Mesendoderm (in vitro differentiated cells): ENCODE results near the gene MED27.

Source experiments
- DNase-seq: peaks from one replicate; pipeline ENCODE4 v3.0.0; 2013
- H2AK5ac ChIP-seq: 2 replicates; pipeline ENCODE4 v1.6.1; 2013; ENCODE audit warnings: low read length, inconsistent platforms
- H2BK120ac ChIP-seq: 2 replicates; pipeline ENCODE4 v1.6.1; 2013; ENCODE audit warnings: low read depth, mild to moderate bottlenecking, low read length, moderate library complexity, mixed read lengths
- H2BK15ac ChIP-seq: replicated peaks from 2 replicates; pipeline ENCODE4 v1.6.1; 2013; ENCODE audit warnings: low read depth, mild to moderate bottlenecking, moderate library complexity
- H2BK5ac ChIP-seq: 2 replicates; pipeline ENCODE4 v1.6.1; 2013; ENCODE audit warnings: low read length, inconsistent platforms
- H3K18ac ChIP-seq: 2 replicates; pipeline ENCODE4 v1.6.1; 2013; ENCODE audit warnings: mild to moderate bottlenecking, low read length, mixed read lengths
- H3K23ac ChIP-seq: one replicate; pipeline ENCODE4 v1.6.1; 2013; ENCODE audit warnings: low read length
- H3K27ac ChIP-seq: 2 replicates; pipeline ENCODE4 v1.5.1; 2013; ENCODE audit warnings: low read depth, mild to moderate bottlenecking, inconsistent platforms, low read length, moderate library complexity
- H3K27me3 ChIP-seq: 2 replicates; pipeline ENCODE4 v1.6.1; 2013; ENCODE audit warnings: low read length, control low read depth, mild to moderate bottlenecking, inconsistent platforms; ENCODE audit not compliant: insufficient read depth, poor library complexity
- H3K36me3 ChIP-seq: 2 replicates; pipeline ENCODE4 v1.6.1; 2013; ENCODE audit warnings: low read length, inconsistent platforms; ENCODE audit not compliant: control insufficient read depth, insufficient read depth
- H3K4ac ChIP-seq: one replicate; pipeline ENCODE4 v1.6.1; 2013; ENCODE audit warnings: low read depth, mild to moderate bottlenecking, low read length, moderate library complexity
- H3K4me1 ChIP-seq: 2 replicates; pipeline ENCODE4 v1.6.1; 2013; ENCODE audit warnings: low read depth, low read length, inconsistent platforms; ENCODE audit not compliant: control insufficient read depth
- H3K4me2 ChIP-seq: 2 replicates; pipeline ENCODE4 v1.6.1; 2013; ENCODE audit warnings: low read length
- H3K4me3 ChIP-seq: 2 replicates; pipeline ENCODE4 v1.5.1; 2013; ENCODE audit warnings: mild to moderate bottlenecking, low read length
- H3K56ac ChIP-seq: one replicate; pipeline ENCODE4 v1.6.1; 2013; ENCODE audit warnings: low read length
- H3K79me1 ChIP-seq: 2 replicates; pipeline ENCODE4 v1.6.1; 2013; ENCODE audit warnings: low read length, inconsistent platforms
- H3K79me2 ChIP-seq: 2 replicates; pipeline ENCODE4 v1.6.1; 2013; ENCODE audit warnings: mild to moderate bottlenecking, low read length; ENCODE audit not compliant: control insufficient read depth, insufficient read depth
- H3K9ac ChIP-seq: 2 replicates; pipeline ENCODE4 v1.6.1; 2013; ENCODE audit warnings: low read length, inconsistent platforms
- H4K5ac ChIP-seq: one replicate; pipeline ENCODE4 v1.6.1; 2013; ENCODE audit warnings: low read length
- H4K8ac ChIP-seq: one replicate; pipeline ENCODE4 v1.6.1; 2013; ENCODE audit warnings: low read depth, mild to moderate bottlenecking, control low read depth, low read length, moderate library complexity
- WGBS: extraction: QIAGEN DNeasy Blood & Tissue Kit; methylation state at CpG from one replicate; pipeline ENCODE4 v1.1.7; 2013; ENCODE audit warnings: low lambda C conversion rate, missing lambda C conversion rate; ENCODE audit not compliant: insufficient coverage; ENCODE audit errors: extremely low coverage; 5-methylcytosine and 5-hydroxymethylcytosine counted together

The MED27 gene

DNA sequence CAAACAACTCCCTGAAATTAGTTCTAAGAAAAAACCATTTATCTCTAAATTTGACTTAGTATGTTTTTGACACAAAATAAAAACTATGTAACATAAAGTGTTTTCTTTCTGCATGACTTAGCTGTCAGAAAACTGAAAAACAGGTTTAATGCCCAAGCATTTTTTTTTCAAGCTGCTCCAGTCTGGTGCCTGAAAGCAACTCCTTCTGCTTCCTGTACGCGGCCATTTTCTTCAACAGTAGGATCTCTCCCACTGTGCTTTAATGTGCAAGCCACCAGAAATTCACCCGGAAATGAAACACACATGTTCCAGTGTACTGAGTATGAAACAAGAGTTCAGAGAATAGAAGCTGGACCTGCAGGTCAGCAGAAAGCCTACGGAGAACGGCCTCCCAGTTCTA, 161.2 kb downstream of the MED27 start:
- Histone ChIP-seq H3K4ac (no peak overlapping the region), H3K4me2 (no peak overlapping the region), H3K18ac (no peak overlapping the region), H2AK5ac (no peak overlapping the region), H2BK120ac (no peak overlapping the region), H3K79me2 (no peaks in the 10 kb centered on the region), H3K4me3 (no peak overlapping the region), H3K27ac (no peak overlapping the region), H2BK5ac (no peak overlapping the region), H3K56ac (no peak overlapping the region), H3K79me1 (peaks cover 3% of the 10 kb centered on the region), H4K8ac (no peak overlapping the region), H3K36me3 (no peaks in the 10 kb centered on the region), H3K27me3 (no peaks in the 10 kb centered on the region), H3K9ac (no peak overlapping the region), H3K23ac (no peak overlapping the region), H3K4me1 (no peaks in the 10 kb centered on the region), H2BK15ac (no peak overlapping the region), H4K5ac (no peak overlapping the region)
- no peak for DNase-seq
- WGBS = no CpG with 5 or more reads among the region's 5 CpGs

DNA sequence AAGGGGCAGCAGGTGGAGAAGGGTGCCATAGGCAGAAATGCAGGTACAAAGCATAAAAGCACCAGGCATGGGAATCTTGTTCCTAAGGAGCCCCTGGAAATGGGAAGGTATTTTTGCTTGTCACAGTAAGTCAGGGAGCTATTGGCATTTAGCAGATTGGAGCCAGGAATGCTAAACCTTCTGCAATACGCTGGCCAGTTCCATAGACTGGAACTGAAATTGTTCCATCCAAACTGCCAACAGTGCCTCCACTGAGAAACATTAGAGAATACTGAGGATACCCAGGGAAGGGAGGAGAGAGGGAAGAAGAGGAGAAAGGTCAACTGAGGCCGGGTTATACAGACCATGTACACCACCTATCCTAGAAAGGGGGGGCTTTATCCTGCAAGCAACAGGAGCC, 162.7 kb downstream of the MED27 start:
- Histone ChIP-seq H3K4me1 (no peaks in the 10 kb centered on the region), H4K5ac (no peak overlapping the region), H4K8ac (no peak overlapping the region), H3K4me3 (no peak overlapping the region), H3K79me1 (peaks cover 3% of the 10 kb centered on the region), H3K79me2 (no peaks in the 10 kb centered on the region), H2BK5ac (no peak overlapping the region), H3K4ac (no peak overlapping the region), H2BK120ac (no peak overlapping the region), H3K18ac (no peak overlapping the region), H3K4me2 (no peak overlapping the region), H2AK5ac (no peak overlapping the region), H3K27ac (no peak overlapping the region), H3K56ac (no peak overlapping the region), H3K27me3 (no peaks in the 10 kb centered on the region), H3K36me3 (no peaks in the 10 kb centered on the region), H3K9ac (no peak overlapping the region), H3K23ac (no peak overlapping the region), H2BK15ac (no peak overlapping the region)
- no peak for DNase-seq
- no CpG with 5 or more reads among the region's 2 CpGs for WGBS

DNA sequence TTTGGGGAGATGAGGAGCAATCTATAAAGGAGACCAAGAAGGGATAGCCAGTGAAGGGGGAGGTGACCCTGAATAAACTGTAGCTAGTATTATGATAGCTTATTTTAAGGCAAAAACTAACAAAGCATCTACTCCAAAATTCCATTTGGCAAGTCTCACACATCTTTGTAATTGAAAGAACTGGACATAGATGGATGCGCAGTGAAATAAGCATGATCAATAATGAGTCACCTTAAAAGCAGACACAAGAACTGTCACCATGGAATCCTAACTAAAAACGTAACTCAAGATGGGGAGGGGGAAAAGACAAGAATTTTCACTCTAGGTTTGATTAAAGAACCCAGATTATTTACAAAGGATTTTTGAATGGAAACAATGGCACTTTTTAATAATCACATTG, 164.5 kb downstream of the MED27 start:
- no peak overlapping the region for H2AK5ac ChIP-seq
- no CpG with 5 or more reads among the region's 2 CpGs for WGBS
- H3K23ac ChIP-seq = no peak overlapping the region
- H3K4me2 ChIP-seq = no peak overlapping the region
- H3K4me1 ChIP-seq = no peaks in the 10 kb centered on the region
- no peak overlapping the region for H3K4me3 ChIP-seq
- no peak overlapping the region for H3K18ac ChIP-seq
- peaks cover 3% of the 10 kb centered on the region for H3K79me1 ChIP-seq
- no peak for DNase-seq
- no peak overlapping the region for H2BK120ac ChIP-seq
- H3K27me3 ChIP-seq = no peaks in the 10 kb centered on the region
- no peak overlapping the region for H2BK15ac ChIP-seq
- H2BK5ac ChIP-seq = no peak overlapping the region
- H3K36me3 ChIP-seq = no peaks in the 10 kb centered on the region
- H3K4ac ChIP-seq = no peak overlapping the region
- no peak overlapping the region for H4K8ac ChIP-seq
- H3K9ac ChIP-seq = no peak overlapping the region
- H3K27ac ChIP-seq = no peak overlapping the region
- no peaks in the 10 kb centered on the region for H3K79me2 ChIP-seq
- H3K56ac ChIP-seq = no peak overlapping the region
- no peak overlapping the region for H4K5ac ChIP-seq

DNA sequence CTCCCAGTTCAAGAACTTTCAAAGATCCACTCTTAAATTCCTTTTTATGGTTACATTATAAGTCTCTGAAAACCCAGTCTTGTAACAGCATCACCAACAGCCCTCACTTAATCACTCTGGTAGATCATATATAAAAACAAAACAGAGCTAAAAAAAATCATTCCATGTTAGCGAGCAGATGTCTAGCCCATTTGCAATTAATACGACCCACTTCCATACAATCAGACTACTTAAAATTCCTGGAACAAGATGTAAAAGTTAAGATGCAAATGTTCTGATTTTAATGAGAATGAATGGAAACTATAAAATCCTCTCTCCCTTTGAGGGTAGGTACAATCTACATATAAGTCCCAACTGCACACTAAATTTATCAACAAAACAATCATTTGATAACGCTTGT, 167.0 kb downstream of the MED27 start:
- no peak overlapping the region for H3K23ac ChIP-seq
- no peaks in the 10 kb centered on the region for H3K79me2 ChIP-seq
- H3K4me2 ChIP-seq = no peak overlapping the region
- no peak overlapping the region for H2BK5ac ChIP-seq
- no peaks in the 10 kb centered on the region for H3K36me3 ChIP-seq
- H3K4ac ChIP-seq = no peak overlapping the region
- H3K27ac ChIP-seq = no peak overlapping the region
- no peaks in the 10 kb centered on the region for H3K4me1 ChIP-seq
- peaks cover 3% of the 10 kb centered on the region for H3K79me1 ChIP-seq
- DNase-seq = no peak
- no peak overlapping the region for H3K9ac ChIP-seq
- H4K5ac ChIP-seq = no peak overlapping the region
- no peak overlapping the region for H3K18ac ChIP-seq
- no peak overlapping the region for H3K4me3 ChIP-seq
- no peak overlapping the region for H3K56ac ChIP-seq
- H3K27me3 ChIP-seq = no peaks in the 10 kb centered on the region
- WGBS = no CpG with 5 or more reads among the region's 3 CpGs
- H2BK15ac ChIP-seq = no peak overlapping the region
- H4K8ac ChIP-seq = no peak overlapping the region
- H2BK120ac ChIP-seq = no peak overlapping the region
- no peak overlapping the region for H2AK5ac ChIP-seq

DNA sequence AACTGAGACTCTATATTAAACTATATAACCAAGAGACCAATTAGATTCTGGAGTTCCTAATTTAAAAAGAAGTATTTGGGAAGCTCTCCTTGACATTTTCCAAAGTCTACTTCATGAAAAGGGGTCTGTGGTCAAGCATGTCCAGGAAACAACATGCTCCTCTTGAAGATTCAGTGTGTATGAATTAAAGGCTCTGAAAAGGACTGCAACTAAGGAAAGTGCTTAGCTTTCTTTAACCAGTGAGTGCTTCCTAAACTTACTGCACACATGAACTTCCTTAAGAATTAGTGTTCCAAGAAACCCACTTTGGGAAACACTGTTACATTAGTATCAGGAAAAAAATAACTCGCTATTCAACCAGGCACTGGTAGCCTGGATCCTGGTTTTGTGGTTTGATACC, 167.6 kb downstream of the MED27 start:
- no CpG with 5 or more reads among the region's 1 CpG for WGBS
- Histone ChIP-seq H3K79me2 (no peaks in the 10 kb centered on the region), H3K27ac (no peak overlapping the region), H3K36me3 (no peaks in the 10 kb centered on the region), H3K4ac (no peak overlapping the region), H2BK120ac (no peak overlapping the region), H2AK5ac (no peak overlapping the region), H2BK15ac (no peak overlapping the region), H3K79me1 (peaks cover 3% of the 10 kb centered on the region), H3K9ac (no peak overlapping the region), H3K56ac (no peak overlapping the region), H4K8ac (no peak overlapping the region), H3K18ac (no peak overlapping the region), H3K4me1 (no peaks in the 10 kb centered on the region), H3K4me3 (no peak overlapping the region), H2BK5ac (no peak overlapping the region), H4K5ac (no peak overlapping the region), H3K23ac (no peak overlapping the region), H3K4me2 (no peak overlapping the region), H3K27me3 (no peaks in the 10 kb centered on the region)
- DNase-seq = no peak

DNA sequence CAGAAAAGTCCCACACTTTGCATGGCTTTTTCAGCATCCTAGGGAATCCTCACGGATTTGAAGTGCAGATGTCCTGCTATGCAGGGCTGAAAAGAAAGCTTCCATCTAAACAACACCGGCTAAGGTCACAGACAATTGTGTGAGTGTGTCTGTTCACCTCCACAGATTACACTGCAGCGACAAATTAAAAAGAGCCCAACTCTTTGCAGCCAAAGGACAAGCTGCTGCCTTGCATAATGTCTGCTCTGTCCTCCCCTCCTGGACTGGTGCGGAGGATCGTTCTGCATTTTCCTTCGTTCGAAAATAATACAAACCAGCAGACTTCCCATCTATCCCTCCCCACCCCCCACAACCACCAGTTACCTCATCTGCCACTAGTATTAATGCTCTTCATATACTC, 169.1 kb downstream of the MED27 start:
- no peak overlapping the region for H3K4me3 ChIP-seq
- no peak overlapping the region for H3K9ac ChIP-seq
- WGBS = no CpG with 5 or more reads among the region's 7 CpGs
- no peak overlapping the region for H3K18ac ChIP-seq
- no peak overlapping the region for H2BK15ac ChIP-seq
- no peak overlapping the region for H4K8ac ChIP-seq
- no peak overlapping the region for H2BK120ac ChIP-seq
- no peak overlapping the region for H3K4ac ChIP-seq
- H3K27ac ChIP-seq = no peak overlapping the region
- no peaks in the 10 kb centered on the region for H3K79me2 ChIP-seq
- H3K36me3 ChIP-seq = no peaks in the 10 kb centered on the region
- no peak overlapping the region for H2BK5ac ChIP-seq
- peaks cover 3% of the 10 kb centered on the region for H3K79me1 ChIP-seq
- no peak for DNase-seq
- H3K56ac ChIP-seq = no peak overlapping the region
- H3K4me1 ChIP-seq = no peaks in the 10 kb centered on the region
- no peak overlapping the region for H4K5ac ChIP-seq
- H2AK5ac ChIP-seq = no peak overlapping the region
- H3K4me2 ChIP-seq = no peak overlapping the region
- no peak overlapping the region for H3K23ac ChIP-seq
- H3K27me3 ChIP-seq = no peaks in the 10 kb centered on the region
